Stimulated activated CD8-positive, alpha-beta memory T cell treated with anti-CD3 and anti-CD28 coated beads, Interleukin-15, amount 100 ng/mL, for 1 hour (primary cell): ENCODE measurements around the gene SYNGR4.

Experiments
- DNase-seq: peaks from one replicate; pipeline ENCODE4 v3.0.0-alpha.2; 2020; ENCODE audit warnings: low read depth

Gene SYNGR4

GRCh38 chr19:48341515-48342413, 22.4 kb upstream of the SYNGR4 start:
- no peak for DNase-seq

DNA sequence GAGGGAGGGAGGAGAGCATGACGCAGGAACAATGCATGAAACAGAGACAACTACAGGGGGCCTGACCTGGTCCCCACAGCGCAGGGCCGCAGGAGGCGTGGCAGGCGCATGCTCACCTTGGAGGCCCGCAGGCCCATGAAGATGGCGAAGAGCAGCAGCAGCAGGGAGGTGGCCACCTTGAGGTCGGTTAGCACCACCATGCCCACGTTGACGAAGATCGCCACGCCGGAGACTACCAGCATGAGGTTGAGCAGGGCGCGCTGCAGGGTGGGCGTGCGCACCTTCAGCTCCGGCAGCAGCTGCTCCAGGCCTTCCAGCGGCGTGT, 21.8 kb upstream of the SYNGR4 start:
- DNase-seq, result no peak

- DNase-seq, result no peak
These were observed 21.2 kb upstream of the SYNGR4 start for GRCh38 chr19:48342841-48343540.

GRCh38 chr19:48344892-48345291, 19.3 kb upstream of the SYNGR4 start:
- no peak for DNase-seq

GRCh38 chr19:48346191-48346590, 18.0 kb upstream of the SYNGR4 start:
- no peak for DNase-seq

GRCh38 chr19:48348045-48348444, 16.1 kb upstream of the SYNGR4 start:
- DNase-seq, result no peak

- DNase-seq, result no peak
These were observed 15.4 kb upstream of the SYNGR4 start for GRCh38 chr19:48348737-48349136.

GRCh38 chr19:48350856-48351255, 13.3 kb upstream of the SYNGR4 start:
- DNase-seq, result no peak

GRCh38 chr19:48351341-48351752, 12.8 kb upstream of the SYNGR4 start:
- DNase-seq, result peak; percentile 70

DNA sequence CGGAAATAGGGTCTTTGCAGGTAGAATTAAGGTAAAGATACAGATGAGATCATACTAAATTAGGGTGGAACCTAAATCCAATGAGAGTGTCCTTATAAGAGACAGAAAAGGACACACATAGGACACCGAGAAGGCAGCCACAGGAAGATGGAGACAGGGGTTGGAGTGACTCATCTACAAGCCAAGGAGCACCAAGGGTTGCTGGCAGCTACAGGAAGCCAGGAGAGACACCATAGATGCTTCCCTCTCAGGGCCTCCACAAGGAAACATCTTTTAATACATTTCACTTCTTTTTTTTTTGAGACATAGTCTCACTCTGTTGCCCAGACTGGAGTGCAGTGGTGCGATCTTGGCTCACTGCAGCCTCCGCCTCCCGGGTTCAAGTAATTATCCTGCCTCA, 10.5 kb upstream of the SYNGR4 start:
- DNase-seq, result no peak

- DNase-seq, result no peak
These were observed 9.7 kb upstream of the SYNGR4 start for GRCh38 chr19:48354332-48354992.

DNA sequence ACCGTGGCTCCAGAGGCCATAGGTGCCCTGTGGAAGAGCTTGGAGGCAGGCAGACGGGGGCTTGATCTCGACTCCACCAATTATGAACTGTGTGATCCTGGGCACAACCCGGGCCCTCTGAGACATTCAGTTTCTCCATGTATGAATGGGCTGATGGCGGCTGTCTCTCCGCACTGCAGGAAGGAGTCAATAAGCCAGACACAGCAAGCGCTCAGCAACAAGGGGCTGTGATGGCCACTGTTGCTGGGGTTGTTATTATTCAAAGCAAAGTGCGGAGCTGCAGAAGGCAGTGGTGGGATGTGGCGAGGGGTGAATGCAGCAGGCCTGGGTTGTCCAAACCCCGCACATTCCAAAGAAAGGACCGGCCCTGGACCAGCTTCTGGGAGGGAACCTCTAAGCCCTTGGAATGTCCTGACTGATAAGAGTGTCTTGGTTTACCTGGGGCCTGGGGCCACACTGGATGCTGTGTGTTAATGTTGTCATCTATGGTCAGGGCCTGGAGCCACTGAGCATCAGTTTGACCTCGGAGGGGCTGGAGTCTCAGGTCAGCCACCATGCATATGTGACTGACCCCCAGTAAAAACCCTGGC, 8.7 kb upstream of the SYNGR4 start:
- no peak for DNase-seq

DNA sequence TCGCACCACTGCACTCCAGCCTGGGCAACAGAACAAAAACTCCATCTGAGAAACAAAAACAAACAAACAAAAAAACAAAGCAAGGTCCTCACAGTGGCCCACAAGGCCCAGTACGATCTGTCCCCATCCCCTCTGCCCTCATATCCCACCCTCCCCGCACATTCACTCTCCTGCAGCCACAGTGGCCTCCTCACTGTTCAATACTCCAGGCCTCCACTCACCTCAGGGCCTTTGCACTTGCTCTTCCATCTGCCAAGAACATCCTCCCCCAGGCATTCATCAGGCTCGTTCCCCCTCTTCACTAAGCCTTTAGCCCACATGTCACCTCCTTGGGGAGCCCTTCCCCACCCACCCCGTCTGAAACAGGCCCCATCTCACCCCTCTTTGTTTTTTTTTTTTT, 5.0 kb upstream of the SYNGR4 start:
- no peak for DNase-seq

DNA sequence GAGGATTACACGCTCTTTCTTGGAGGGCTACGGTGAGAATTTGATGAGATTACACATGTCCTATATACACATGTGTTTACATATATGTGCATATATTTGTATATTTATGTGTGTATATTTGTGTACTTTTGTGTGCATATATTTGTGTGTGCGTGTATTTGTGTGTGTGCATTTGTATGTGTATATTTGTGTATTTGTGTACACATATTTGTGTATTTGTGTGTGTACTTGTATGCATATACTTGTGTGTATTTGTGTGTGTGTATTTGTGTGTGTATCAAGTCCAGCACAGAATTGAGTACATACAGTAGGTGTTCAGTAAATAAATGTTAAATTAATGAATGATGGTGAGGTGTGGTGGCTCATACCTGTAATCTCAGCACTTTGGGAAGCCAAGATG, 2.3 kb upstream of the SYNGR4 start:
- no peak for DNase-seq

DNA sequence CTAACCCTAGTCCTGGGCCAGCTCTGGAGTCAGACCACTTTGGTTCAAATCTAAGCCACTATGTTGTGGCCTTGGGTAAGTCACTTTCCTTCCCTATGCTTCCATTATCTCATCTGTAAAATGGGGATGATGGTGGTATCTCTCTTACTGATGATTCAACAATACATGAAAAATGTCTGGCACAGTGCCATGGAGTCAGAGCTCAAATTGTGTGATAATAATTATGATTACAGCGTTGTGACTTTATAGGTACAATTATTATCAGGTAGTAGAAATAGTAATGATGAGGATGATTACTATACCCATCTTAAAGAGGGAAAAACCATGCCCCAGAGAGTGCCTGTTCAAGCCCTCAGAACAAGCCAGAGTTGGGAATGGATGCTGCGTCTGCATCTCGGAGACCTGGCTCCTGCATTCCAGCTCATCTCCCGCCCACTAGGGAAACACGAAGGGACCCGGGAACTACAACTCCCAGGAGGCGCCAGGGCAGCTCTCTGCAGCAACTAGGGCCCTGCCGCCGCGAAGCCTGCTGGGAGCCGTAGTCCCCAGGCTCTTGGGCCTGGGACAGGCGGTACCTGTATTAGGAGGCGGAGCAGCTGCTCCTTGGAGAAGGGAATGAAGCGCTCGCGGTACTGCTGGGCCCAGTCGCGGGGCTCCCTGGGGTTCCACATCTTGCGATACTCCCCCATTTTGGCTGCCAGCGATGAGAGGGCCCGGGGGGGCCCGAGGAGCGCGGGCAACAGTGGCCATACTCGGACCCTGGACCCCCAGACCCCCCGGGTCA, 1.3 kb upstream of the SYNGR4 start:
- peak; percentile 78 for DNase-seq

GRCh38 chr19:48363500-48363809, 712 bp upstream of the SYNGR4 start:
- DNase-seq, result no peak

GRCh38 chr19:48364598-48365348, 606 bp downstream of the SYNGR4 start:
- no peak for DNase-seq

DNA sequence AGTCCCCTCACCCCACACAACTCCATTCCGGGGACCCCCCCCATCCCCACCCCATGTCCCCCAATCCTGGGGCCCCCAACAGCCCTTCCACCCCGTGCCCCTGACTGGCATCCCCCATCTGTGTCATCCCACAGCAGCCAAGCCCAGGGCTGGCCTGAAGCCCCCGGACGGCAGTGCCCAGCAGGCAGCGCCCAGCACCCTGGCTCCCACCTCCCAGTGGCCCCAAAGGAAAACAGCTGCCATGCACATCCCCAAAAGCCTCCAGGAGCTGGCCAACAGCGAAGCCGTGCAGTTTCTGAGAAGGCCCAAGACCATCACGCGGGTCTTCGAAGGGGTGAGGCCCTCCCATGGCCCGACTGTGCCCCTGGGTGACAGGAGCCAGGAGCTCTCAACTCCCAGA, 1.4 kb downstream of the SYNGR4 start:
- DNase-seq, result no peak

DNA sequence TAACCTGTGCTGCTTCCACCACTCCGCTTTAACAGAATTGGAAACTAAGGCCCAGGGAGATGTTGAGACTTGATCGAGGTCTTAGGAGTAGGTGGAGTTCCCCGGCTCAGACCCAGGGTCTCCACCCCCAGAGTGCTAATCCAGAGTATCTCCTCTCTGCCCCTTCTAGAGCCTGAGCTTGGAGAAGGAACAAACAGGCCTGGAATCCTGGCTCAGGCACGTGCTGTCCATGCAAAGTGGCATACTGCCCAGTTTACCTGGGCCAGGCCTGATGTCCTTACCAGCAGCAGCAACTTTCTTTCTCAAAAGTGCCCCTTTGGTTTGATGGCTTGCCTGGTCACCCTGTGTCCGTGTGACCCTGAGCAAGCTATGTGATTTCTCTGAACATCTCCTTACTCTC, 3.7 kb downstream of the SYNGR4 start:
- no peak for DNase-seq

GRCh38 chr19:48368936-48369335, 4.8 kb downstream of the SYNGR4 start:
- DNase-seq, result no peak

DNA sequence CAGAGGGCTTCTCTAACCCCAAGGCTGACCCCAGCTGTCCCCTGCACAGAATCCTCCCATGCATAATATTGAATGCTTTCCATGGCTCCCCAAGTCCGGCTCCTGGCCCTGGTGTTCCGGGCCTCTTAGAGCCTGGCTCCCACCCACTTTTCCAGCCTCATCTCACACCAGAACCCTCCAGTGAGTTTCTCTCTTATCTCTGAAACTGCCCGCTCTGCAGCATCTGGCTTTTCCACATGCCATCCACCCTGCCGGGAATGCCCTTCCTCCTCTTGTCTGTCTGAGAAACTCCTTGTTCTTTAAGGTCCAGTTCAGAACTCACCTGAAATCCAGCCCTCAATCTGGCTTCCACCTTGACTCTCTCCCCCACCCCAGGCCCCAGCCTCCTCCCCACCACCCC, 6.8 kb downstream of the SYNGR4 start:
- DNase-seq, result no peak
